ENCODE measurements around the gene TMEM234. TPM values are rescaled to one million over a fixed set of nuclear protein-coding genes. Genes with fewer than 3 reads are reported as not detected.

TMEM234 gene
- total and polyA plus RNA-seq, 2 of the 8 experiments (the other 6 are each of a cell fraction or from before 2014, with no cell fraction given), result 8.7 to 8.9 TPM

DNA sequence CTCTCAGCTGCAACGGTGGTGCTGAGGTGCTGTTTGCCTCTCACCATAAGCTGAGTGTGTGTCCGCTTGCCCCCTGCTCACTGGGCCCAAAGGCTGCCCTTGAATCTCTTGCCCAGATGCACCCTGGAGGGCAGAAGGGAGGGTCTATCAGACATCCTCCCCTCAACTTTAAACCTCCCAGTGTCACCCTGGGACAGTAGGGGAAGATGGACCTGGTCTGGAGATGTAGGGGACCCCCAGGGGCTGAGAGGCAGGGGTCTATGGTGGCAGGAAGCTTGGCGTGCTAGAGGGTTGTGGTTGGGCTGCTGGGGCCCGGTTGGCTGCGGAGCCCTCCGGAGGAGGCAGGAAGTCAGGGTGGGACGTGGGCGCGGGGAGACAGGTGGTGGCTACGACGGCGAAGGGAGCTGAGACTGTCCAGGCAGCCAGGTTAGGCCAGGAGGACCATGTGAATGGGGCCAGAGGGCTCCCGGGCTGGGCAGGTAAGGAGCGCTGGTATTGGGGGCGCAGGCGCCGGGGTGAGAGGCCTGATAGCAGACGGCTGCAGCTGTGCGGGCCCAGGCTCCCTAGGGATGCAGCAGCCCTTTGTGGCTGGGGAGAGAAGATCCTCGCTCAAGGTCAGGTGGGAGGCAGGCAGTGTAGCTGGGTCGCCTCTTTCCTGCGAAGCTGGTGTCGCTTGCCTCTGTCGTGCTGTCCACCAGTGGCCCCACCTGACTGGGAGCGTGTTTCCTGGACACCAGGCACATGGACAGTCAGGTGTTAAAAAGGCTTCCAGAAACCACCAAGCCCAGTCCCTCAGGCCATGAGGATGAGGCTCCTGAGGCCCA lies 29.0 kb upstream of the TMEM234 start, which contains the start of gene LCK:
Gene LCK (plus strand): TSS at position 373 of the 824 bp plus-strand sequence. CDS start 23,065 bp downstream, outside the sequence.
- TF ChIP-seq TAF7 (optimal IDR thresholded peaks at IDR 0.05; ENCODE audit: borderline replicate concordance, low read depth, low read length) (peak; percentile 72), SIN3A (conservative IDR thresholded peaks at IDR 0.05 in 1 of 2, IDR thresholded peaks at IDR 0.05 in 1 of 2; ENCODE audit: low read depth in 1 of 2, low read length in 2 of 2) (no peak), POLR2A (IDR thresholded peaks at IDR 0.05; ENCODE audit: control extremely low read depth in 1 of 2, low read depth in 2 of 2, low read length in 2 of 2) (peak in 1 of 2 experiments; percentile 25; a peak in 1 of 3 replicates)
- TF ChIP-seq, protein P1, sequence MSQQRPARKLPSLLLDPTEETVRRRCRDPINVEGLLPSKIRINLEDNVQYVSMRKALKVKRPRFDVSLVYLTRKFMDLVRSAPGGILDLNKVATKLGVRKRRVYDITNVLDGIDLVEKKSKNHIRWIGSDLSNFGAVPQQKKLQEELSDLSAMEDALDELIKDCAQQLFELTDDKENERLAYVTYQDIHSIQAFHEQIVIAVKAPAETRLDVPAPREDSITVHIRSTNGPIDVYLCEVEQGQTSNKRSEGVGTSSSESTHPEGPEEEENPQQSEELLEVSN (IDR thresholded peaks at IDR 0.05), result 0 out of 2 replicates have a peak, but pooled peaks have one; percentile 37
- Histone ChIP-seq H4K5ac (ENCODE audit: insufficient read length, low read depth, low read length) (no peak within 1 kb of the TSS), H3K56ac (replicated peaks; ENCODE audit: insufficient read length, low read depth, low read length) (no peak within 1 kb of the TSS), H2BK20ac (ENCODE audit: low read length) (peak within 1 kb of the TSS; percentile 99), H4K91ac (replicated peaks; ENCODE audit: insufficient read length, low read length) (peak within 1 kb of the TSS; percentile 83), H3K4me1 (replicated peaks in 1 of 4; ENCODE audit: control insufficient read depth in 3 of 4, insufficient read depth in 4 of 4, low read length in 3 of 4) (peaks cover 6 to 13% (median 8%) of the 10 kb centered on the region in 4 experiments), H3K4me3 (ENCODE audit: extremely low read depth in 1 of 4, insufficient read depth in 2 of 4, low read depth in 3 of 4, low read length in 4 of 4) (no peak within 1 kb of the TSS), H4K20me1 (replicated peaks in 1 of 2; ENCODE audit: control insufficient read depth in 1 of 2, insufficient read depth in 2 of 2, low read length in 2 of 2) (no peaks in the 10 kb centered on the region), H2BK12ac (ENCODE audit: low read depth, low read length) (peak within 1 kb of the TSS; percentile 86; the same call in 1 of the 2 replicates), H2BK15ac (ENCODE audit: low read length) (peak within 1 kb of the TSS; percentile 99), H2AK5ac (ENCODE audit: low read depth, low read length) (peak within 1 kb of the TSS; percentile 77; the same call in 1 of the 2 replicates), H3K27ac (ENCODE audit: low read depth, low read length) (0 out of 2 replicates have a peak within 1 kb of the TSS, but pooled peaks have one; percentile 51), H3K23me2 (ENCODE audit: low read depth, low read length) (peaks cover 4% of the 10 kb centered on the region; the same call in 1 of the 2 replicates), H3K23ac (ENCODE audit: insufficient read length) (no peak within 1 kb of the TSS), H3K14ac (ENCODE audit: insufficient read length) (no peak within 1 kb of the TSS), H3K36me3 (ENCODE audit: control insufficient read depth in 2 of 4, insufficient read depth in 4 of 4, low read length in 3 of 4) (no peaks in the 10 kb centered on the region), H2BK120ac (replicated peaks; ENCODE audit: low read depth, low read length) (peak within 1 kb of the TSS; percentile 24), H3K27me3 (replicated peaks in 1 of 4; ENCODE audit: control insufficient read depth in 3 of 4, extremely low read depth in 1 of 4, insufficient read depth in 3 of 4, low read length in 3 of 4) (no peaks in the 10 kb centered on the region; a peak in 1 of 7 replicates), H3K79me2 (ENCODE audit: control insufficient read depth in 1 of 2, insufficient read depth in 2 of 2, low read length in 2 of 2) (no peaks in the 10 kb centered on the region), H2AFZ (ENCODE audit: low read length) (0 out of 2 replicates have a peak within 1 kb of the TSS, but pooled peaks have one; percentile 26), H3K9me3 (ENCODE audit: insufficient read depth in 2 of 2, low read depth in 1 of 2, low read length in 1 of 2) (no peaks in the 10 kb centered on the region), H3K4me2 (ENCODE audit: insufficient read depth in 1 of 2, low read depth in 2 of 2, low read length in 2 of 2) (no peak within 1 kb of the TSS), H3K9ac (replicated peaks in 1 of 4; ENCODE audit: extremely low read depth in 1 of 4, low read depth in 3 of 4, low read length in 3 of 4) (no peak within 1 kb of the TSS), H3K18ac (ENCODE audit: extremely low read depth, low read length) (peak within 1 kb of the TSS; percentile 87), H3K79me1 (ENCODE audit: low read depth, low read length) (no peaks in the 10 kb centered on the region), H4K8ac (ENCODE audit: extremely low read depth, insufficient read depth, low read length) (peak within 1 kb of the TSS; percentile 63; the same call in 1 of the 2 replicates), H3K4ac (replicated peaks; ENCODE audit: insufficient read length, low read depth, low read length) (peak within 1 kb of the TSS; percentile 36), H2BK5ac (ENCODE audit: low read depth, low read length) (peak within 1 kb of the TSS; percentile 88)
- ChIA-PET CTCF (ENCODE audit: partially characterized antibody) (interaction anchor here (1.2 to 6.1 kb wide), 8 partner anchors 8 to 66 kb away, joined by 3 to 66 read pairs (median 35); partner anchors contain the start of gene HDAC1), POLR2A (ENCODE audit: partially characterized antibody) (interaction anchor here (1.0 to 6.6 kb wide), 9 partner anchors 8 to 85 kb away, joined by 3 to 59 read pairs (median 4); partner anchors contain the start of genes HDAC1 and MARCKSL1)
- 88% methylated on average over 24 of the region's 25 CpGs; no CpG with 5 or more reads in 1 of the 2 experiments for WGBS, 2 experiments (ENCODE audit: extremely low coverage in 1 of 2, insufficient coverage in 1 of 2, insufficient read length in 1 of 2, insufficient replicate concordance in 2 of 2, low coverage in 1 of 2, low lambda C conversion rate in 2 of 2, missing lambda C conversion rate in 1 of 2)
- DNase-seq (ENCODE audit: low read depth in 1 of 2, low spot score in 2 of 2) (peak in 1 of 2 experiments; percentile 55), FAIRE-seq (no peak)

Measured in H1 (cell line).